Esophagus squamous epithelium (tissue), 5 donors: ENCODE measurements around the gene WNK1. TPM values are rescaled to one million over a fixed set of nuclear protein-coding genes. Genes with fewer than 3 reads are reported as not detected.

ENCODE experiments used
- DNase-seq: peaks from one replicate; lab custom pipeline; 2025; lab: John Stamatoyannopoulos, UW
- H3K27ac ChIP-seq, 4 donors: fragments of 200-600 bp; sonication (generic); one replicate each; pipeline ENCODE4 v1.5.1; 2016 to 2019; ENCODE audit warnings: mild to moderate bottlenecking in 1 of 4
- H3K27me3 ChIP-seq, 4 donors: fragments of 200-600 bp; sonication (generic); 1 replicate in 3 of 4; 2 replicates in 1 of 4; pipeline versions ENCODE4 v1.5.1 to v1.6.0; 2017 to 2021; ENCODE audit warnings: antibody characterized with exemption in 1 of 4
- H3K36me3 ChIP-seq, 3 donors: fragments of 200-600 bp; sonication (generic); one replicate each; pipeline ENCODE4 v1.5.1; 2016 to 2019
- H3K4me1 ChIP-seq, 3 donors: fragments of 200-600 bp; sonication (generic); one replicate each; pipeline ENCODE4 v1.5.1; 2017 to 2019
- H3K4me3 ChIP-seq, 4 donors: fragments of 200-600 bp; sonication (generic); 1 replicate in 3 of 4; 2 replicates in 1 of 4; pipeline ENCODE4 v1.5.1; 2016 to 2019; ENCODE audit warnings: mild to moderate bottlenecking in 2 of 4, moderate library complexity in 1 of 4
- H3K9me3 ChIP-seq, 3 donors: fragments of 200-600 bp; sonication (generic); one replicate each; pipeline ENCODE4 v1.5.1; 2016 to 2019
- POLR2A ChIP-seq, 4 donors: fragments of 450-650 bp; IDR thresholded peaks; one replicate each; pipeline ENCODE4 v1.6.1; 2017; ENCODE audit warnings: antibody characterized with exemption in 4 of 4, mild to moderate bottlenecking in 4 of 4, moderate library complexity in 3 of 4
- WGBS, 2 donors: methylation state at CpG; one replicate each; pipeline ENCODE4 v1.1.5; 2018; 5-methylcytosine and 5-hydroxymethylcytosine counted together
- intact Hi-C: fragments of 100-400 bp; cut with DNase I; formaldehyde crosslinking; loops from one replicate; pipeline ENCODE4 v1.15.0; 2022
- total RNA-seq, 4 donors: library from RNA; depleted of rRNA; stranded (reverse); fragments of >200 nt; gene quantifications; one replicate each; pipeline ENCODE4 v1.1.0, GENCODE V29; 2016
- TF ChIP-seq, protein P1 (sequence below), 6 experiments: fragments of 450-650 bp in 4 of 6; fragments of 200-600 bp in 2 of 6; sonication (generic) in 2 of 6; IDR thresholded peaks; one replicate each; pipeline ENCODE4 v1.5.1; 2016 to 2019; ENCODE audit warnings: antibody characterized with exemption in 6 of 6, mild to moderate bottlenecking in 4 of 6, moderate library complexity in 4 of 6
- donor health status: DM: yes; HTN: yes; CAD: no.

WNK1 gene
- total RNA-seq, 4 donors from 2014 or later: 120 to 269 (median 204) TPM

GRCh38 chr12:894226-894625, 141.8 kb downstream of the WNK1 start:
- TF ChIP-seq, protein P1, sequence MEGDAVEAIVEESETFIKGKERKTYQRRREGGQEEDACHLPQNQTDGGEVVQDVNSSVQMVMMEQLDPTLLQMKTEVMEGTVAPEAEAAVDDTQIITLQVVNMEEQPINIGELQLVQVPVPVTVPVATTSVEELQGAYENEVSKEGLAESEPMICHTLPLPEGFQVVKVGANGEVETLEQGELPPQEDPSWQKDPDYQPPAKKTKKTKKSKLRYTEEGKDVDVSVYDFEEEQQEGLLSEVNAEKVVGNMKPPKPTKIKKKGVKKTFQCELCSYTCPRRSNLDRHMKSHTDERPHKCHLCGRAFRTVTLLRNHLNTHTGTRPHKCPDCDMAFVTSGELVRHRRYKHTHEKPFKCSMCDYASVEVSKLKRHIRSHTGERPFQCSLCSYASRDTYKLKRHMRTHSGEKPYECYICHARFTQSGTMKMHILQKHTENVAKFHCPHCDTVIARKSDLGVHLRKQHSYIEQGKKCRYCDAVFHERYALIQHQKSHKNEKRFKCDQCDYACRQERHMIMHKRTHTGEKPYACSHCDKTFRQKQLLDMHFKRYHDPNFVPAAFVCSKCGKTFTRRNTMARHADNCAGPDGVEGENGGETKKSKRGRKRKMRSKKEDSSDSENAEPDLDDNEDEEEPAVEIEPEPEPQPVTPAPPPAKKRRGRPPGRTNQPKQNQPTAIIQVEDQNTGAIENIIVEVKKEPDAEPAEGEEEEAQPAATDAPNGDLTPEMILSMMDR (IDR thresholded peaks at IDR 0.05): no peak
- Histone ChIP-seq H3K27me3 (no peaks in the 10 kb centered on the region), H3K9me3 (no peaks in the 10 kb centered on the region), H3K4me1 (peaks cover 0 to 18% (median 0%) of the 10 kb centered on the region in 3 donors), H3K4me3 (no peak overlapping the region), H3K36me3 (peaks cover 24 to 100% (median 43%) of the 10 kb centered on the region in 3 donors), H3K27ac (no peak overlapping the region)
- DNase-seq: no peak
- intact Hi-C loops: no loop called here

GRCh38 chr12:896031-896430, 143.7 kb downstream of the WNK1 start:
- H3K4me3 ChIP-seq: no peak overlapping the region
- intact Hi-C loops: no loop called here
- 45 to 65% methylated on average over 4 of the region's 4 CpGs for WGBS, 2 donors
- H3K27ac ChIP-seq: peak overlapping the region in 2 of 4 donors; percentile 0 to 8
- no peak for DNase-seq
- H3K27me3 ChIP-seq: no peaks in the 10 kb centered on the region
- peaks cover 0 to 18% (median 0%) of the 10 kb centered on the region in 3 donors for H3K4me1 ChIP-seq
- no peaks in the 10 kb centered on the region for H3K9me3 ChIP-seq
- peaks cover 20 to 100% (median 44%) of the 10 kb centered on the region in 3 donors for H3K36me3 ChIP-seq
- TF ChIP-seq POLR2A (IDR thresholded peaks at IDR 0.05): no peak
- TF ChIP-seq, protein P1 (IDR thresholded peaks at IDR 0.05): no peak

DNA sequence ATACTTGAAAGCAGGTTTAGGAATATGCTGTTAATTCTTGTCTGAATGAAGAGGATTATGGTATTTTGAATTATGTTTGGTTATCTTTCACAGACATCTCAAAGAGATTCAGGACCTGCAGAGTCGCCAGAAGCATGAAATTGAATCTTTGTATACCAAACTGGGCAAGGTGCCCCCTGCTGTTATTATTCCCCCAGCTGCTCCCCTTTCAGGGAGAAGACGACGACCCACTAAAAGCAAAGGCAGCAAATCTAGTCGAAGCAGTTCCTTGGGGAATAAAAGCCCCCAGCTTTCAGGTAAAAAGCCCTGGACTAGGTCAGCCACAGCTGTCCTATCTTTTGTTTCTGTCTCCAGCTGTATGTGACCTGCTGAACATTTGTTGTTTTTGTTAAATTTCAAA, 145.0 kb downstream of the WNK1 start:
- intact Hi-C loops: no loop called here
- Histone ChIP-seq H3K4me3 (no peak overlapping the region), H3K4me1 (peaks cover 0 to 20% (median 0%) of the 10 kb centered on the region in 3 donors), H3K9me3 (no peaks in the 10 kb centered on the region), H3K27me3 (no peaks in the 10 kb centered on the region), H3K27ac (peak overlapping the region in 2 of 4 donors; percentile 7 to 19), H3K36me3 (peaks cover 20 to 100% (median 54%) of the 10 kb centered on the region in 3 donors)
- DNase-seq: no peak
- WGBS, 2 donors: 49 to 55% methylated on average over 4 of the region's 4 CpGs
- TF ChIP-seq POLR2A (IDR thresholded peaks at IDR 0.05): no peak
- TF ChIP-seq, protein P1 (IDR thresholded peaks at IDR 0.05): no peak

DNA sequence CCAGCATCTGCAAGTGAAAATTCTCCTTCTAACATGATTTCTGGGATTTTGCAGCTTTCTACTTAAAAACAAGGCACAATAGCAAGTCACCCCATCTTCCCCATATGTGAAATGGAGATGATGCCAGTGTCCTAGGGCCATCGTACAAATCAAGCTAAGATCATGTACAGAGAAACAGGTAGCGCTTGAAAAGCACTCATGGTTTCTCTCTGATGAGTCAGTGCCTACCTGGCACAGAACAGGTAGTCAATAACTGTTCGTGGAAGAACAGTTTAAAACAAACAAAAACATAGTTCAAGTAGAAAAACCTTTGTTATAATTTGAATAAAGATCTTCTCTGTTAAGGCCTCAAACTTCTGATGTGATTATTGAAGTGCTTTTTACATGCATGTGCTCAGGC, 150.2 kb downstream of the WNK1 start:
- Histone ChIP-seq H3K27ac (no peak overlapping the region), H3K9me3 (no peaks in the 10 kb centered on the region), H3K4me3 (no peak overlapping the region), H3K36me3 (peaks cover 12 to 100% (median 74%) of the 10 kb centered on the region in 3 donors), H3K4me1 (peaks cover 0 to 7% (median 0%) of the 10 kb centered on the region in 3 donors), H3K27me3 (no peaks in the 10 kb centered on the region)
- no peak for DNase-seq
- WGBS, 2 donors: 51 to 77% methylated on average over 3 of the region's 3 CpGs
- intact Hi-C loops: no loop called here
- no peak for TF ChIP-seq POLR2A (IDR thresholded peaks at IDR 0.05)
- TF ChIP-seq, protein P1 (IDR thresholded peaks at IDR 0.05): no peak

GRCh38 chr12:903055-903454, 150.7 kb downstream of the WNK1 start:
- no peak overlapping the region for H3K27ac ChIP-seq
- no peaks in the 10 kb centered on the region for H3K9me3 ChIP-seq
- no peak for DNase-seq
- intact Hi-C loops: no loop called here
- H3K4me3 ChIP-seq: no peak overlapping the region
- WGBS, 2 donors: 83 to 85% methylated on average over 5 of the region's 5 CpGs
- H3K36me3 ChIP-seq: peaks cover 12 to 100% (median 74%) of the 10 kb centered on the region in 3 donors
- TF ChIP-seq POLR2A (IDR thresholded peaks at IDR 0.05): no peak
- TF ChIP-seq, protein P1 (IDR thresholded peaks at IDR 0.05): no peak
- H3K4me1 ChIP-seq: peaks cover 0 to 5% (median 0%) of the 10 kb centered on the region in 3 donors
- H3K27me3 ChIP-seq: no peaks in the 10 kb centered on the region
